Activated CD4-positive, CD25-positive, alpha-beta regulatory T cell treated with anti-CD3 and anti-CD28 coated beads, Interleukin-2, amount 50 U/mL, for 16 hours (primary cell): ENCODE data around the gene SGMS1.

ENCODE experiments used
- DNase-seq: peaks from one replicate; pipeline ENCODE4 v3.0.0-alpha.2; 2020; ENCODE audit warnings: low read depth, low spot score

SGMS1 gene

DNA sequence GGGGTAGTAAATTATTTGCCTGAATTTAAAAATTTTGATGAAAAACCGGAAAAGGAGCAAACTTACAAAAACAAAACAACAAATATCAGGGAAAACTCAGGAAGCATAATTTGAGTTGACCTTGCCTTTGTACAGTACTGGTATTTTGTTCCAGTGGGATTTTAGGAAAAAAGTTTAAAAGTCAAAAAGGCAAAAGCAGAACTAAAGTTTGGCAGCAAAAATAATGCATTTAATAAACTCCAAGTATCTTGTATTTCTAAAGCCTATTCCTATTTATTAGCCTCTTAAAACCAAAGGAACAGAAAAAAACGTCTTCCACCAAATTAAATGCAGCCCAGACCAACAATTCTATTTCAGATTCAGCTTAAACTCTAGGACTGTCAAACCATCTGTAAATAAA is 281.8 kb downstream of the SGMS1 start:
- no peak for DNase-seq

DNA sequence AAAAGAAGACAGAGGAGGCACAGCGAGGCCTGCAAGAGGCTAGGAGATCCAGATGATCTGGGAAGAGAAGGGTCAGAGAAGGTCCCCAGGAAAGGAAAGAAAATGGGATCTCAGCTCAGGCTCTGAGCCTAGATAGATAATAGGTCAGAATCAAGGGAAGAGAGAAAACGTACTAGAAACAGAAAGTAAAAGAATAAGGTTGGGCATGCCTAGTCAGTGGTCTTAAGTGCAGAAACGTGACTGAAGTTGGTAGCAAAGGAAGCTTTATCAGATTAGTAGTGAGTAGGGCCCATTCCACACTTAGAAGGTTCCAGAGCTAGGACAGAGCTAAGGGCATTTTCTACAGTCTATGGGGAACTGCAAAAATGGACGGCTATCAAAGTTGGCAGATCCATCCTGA is 287.6 kb downstream of the SGMS1 start:
- no peak for DNase-seq

DNA sequence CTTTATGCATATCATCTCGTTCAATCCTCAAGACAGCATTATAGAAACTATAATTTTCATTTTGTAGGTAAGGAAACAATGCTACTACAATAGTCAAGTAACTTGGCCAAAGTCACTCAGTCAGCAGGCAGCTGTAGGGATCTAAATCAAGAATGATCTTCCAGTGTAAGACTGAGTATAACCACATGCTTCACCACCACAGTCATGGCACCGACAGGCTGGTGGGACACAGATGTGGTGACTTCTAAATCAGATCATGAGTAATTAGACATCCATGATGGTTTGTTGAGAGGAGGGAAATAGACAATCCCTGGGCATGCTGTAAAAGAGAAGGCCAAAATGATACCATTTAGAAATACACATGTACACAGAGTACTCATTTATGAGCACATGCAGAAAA is 288.4 kb downstream of the SGMS1 start:
- no peak for DNase-seq

DNA sequence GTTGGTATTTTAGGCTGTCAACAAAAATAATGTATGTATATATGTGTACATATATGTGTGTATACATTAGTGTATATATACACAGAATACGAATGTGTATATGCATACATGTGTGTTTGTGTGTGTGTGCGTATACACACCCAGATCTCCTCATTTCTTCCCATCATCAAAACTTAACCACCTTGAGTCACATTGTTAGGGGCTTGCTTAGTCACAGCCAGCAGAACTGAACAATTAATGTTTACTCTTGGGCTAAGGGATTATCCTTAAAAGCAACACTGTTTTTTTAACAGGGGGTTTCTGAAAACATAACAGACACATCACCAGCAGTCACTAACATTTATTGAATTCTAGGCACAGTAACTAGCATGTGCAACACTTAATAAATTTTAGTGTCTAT is 289.5 kb downstream of the SGMS1 start:
- no peak for DNase-seq

DNA sequence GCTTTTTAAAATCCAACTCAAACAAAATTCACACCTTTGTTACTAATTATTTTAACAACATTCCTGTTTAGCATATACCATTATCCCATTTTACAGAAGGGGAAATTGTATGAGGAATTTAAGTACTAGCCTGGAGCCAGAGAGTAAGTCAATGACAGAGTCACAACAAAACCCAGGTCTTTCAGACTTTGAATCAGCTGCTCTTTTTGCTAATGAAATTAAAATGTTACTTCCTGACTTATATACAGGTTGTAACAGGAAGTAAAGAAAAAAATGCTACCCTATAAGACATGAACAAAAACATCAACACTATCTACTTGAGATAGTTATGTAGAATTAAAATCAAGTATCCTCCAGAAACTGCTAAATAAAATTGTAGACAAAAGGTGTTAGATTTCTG is 289.9 kb downstream of the SGMS1 start:
- DNase-seq = no peak

DNA sequence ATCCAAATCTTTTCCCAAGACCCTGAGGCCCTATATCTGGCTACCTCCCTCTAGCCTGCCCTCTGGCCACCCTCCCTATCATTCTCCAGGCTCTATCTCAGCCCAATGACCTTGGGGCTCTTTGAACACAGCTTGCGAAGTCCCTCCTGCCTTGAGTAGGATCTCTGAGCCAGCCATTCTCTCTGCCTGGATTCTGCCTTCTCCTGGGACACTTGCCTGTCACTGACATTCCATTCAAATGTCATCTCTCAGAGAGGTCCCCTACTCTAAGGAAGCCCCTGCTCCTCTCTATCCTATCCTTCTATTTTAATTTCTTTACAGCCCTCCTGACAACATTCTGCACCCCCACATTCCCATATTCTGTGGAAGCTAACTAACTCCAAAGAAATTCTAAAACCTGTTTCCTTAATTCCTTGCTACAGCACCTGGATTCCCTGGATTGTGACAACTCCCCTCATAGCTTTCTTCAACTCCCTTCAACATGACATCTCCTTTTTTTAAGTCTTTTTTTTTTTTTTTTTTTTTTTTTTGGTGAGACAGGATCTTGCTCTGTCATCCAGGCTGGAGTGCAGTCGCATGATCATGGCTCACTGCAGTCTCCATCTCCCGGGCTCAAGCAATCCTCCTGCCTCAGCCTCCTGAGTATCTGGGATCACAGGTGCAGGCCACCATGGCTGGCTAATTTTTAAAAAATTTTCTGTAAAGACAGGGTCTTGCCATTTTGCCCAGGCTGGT is 291.5 kb downstream of the SGMS1 start:
- no peak for DNase-seq

DNA sequence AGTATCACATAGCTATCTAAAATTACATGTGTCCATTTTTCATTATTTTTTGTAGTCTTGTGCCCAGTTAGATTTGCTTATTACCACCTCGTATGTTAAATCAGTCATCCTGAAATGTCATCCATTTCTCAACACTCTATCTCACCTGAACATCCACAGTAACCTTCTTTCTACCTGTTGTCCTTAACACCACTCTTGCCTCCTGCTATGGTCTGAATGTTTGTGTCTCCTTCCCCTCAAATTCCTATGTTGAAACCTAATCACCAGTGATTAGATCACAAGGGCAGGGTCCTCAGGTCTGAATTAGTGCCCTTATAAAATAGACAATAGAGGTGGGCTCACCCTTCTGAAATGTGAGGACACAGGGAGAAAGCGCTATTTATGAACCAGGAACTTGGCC is 292.3 kb downstream of the SGMS1 start:
- DNase-seq = no peak

DNA sequence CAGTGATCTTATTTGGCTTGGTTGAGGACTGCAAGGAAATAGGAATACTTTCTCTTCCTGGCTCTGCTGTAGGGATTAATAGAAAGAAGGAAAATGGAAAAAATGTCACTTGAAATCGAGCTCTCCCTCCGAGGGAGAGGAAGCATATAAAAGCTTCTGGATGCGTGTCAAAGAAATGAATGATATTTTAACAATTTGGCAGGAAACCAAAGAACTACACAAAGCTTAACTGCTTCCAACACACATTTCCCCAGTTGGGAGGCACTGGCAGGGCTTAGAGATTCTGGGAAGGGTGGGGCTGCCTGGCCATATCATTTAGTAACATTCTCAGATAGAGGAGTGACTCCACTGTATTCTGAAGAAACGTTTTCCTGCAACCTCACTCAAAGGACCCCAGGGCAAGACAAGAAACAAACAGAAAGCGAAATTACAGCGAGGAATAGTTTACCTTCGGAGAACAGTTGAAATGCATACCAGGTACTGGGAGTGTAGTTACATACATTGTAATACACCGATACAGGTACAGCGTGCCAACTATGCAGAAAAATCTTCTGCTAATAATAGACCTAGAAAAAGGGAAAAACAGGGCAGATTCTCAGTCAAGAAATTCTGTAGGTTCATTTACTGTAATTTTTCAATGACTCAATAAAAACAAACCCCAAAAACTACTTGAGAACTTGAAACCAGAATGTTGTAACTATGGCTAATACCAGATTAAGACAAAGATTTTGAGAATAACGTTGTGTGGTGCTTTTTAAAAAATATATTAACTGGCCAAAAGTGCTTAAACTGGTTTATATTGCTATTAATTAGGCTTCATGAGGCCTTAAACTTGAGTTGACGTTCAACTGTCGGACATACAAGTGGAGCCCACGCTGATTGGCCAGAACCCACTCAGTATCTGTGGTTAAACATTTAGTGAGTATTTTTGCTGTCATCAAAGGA is 296.7 kb downstream of the SGMS1 start:
- DNase-seq = no peak

DNA sequence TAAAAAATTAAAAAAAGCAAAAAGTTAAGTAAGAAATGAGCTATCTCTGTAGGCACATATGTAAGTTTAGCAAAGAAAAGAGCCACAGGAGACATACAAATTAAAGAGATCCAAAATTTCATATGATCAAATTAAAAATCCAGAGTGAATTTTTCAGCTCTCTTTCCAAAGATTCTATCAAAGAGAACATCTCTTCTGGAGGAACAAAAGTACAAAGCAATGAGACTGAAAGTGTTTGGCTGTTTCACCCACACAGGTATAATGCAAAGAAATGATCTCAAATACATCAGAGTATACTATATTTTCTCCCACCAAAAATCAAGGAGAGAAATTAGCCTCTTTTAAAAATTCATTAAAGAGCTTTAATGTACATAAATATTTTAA is 297.6 kb downstream of the SGMS1 start:
- DNase-seq = no peak

DNA sequence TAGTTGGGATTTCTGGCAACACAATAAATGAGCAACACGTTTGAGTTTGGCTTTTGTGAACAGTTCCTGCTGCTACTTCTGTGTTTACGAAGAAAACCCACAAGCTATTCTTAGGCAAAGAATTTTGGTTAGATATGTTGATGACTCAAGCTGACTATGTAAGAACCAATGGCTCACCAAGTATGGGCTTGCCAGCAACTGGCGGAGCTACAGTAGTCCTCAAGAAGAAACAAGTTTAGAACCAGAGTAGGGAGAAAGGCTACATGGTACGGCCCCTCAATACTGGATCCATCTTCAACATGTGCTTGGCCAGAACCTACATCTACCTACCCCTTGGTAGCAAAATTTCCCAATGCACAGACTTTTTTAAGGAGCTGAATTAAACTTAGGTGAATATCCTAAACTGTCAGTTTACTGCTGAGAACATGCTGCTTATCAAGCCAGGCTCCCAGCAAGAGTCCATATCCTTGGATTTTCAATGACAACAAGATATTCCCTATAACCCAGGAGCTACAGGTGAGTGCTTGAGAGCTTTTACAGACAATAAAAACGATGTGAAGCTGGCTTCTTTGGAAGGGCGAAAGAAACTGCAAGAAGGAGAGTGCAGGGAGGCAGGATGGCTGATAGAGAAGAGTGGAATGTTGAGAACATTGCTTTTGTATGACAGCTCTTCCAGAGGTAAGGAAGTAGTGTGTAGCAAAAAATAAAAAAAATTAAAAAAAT is 298.1 kb downstream of the SGMS1 start:
- DNase-seq = no peak

DNA sequence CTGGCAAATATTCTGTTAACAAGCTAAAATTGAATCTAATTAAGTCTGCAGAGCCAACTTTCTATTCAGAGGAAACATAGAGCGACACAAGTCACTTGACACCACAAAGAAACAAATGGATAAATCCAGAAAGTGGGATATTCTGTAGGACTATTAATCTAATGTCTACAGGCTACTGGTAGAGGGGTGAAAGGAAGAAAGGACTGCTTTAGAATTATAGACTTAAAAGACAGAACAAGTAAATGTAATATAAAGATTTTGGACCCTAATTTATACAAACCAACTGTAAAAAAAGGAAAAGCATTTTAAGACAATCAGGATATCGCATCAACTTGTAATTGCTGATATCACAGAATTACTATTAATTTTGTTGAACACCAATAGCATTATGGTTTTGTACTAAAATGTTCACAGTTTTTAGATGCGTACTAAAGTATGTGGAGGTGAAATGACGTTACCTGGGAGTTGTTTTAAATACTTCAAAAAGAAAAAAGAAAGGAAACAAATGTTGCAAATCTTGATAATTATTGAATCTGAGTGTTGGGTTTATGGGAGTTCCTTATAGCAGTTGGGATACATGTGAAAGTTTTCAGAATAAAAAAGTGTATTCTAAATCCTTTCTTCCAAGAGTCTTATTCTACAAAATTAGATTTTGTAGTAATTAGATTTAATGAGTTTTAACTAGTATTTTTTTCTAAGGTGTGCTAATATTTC is 298.9 kb downstream of the SGMS1 start:
- DNase-seq = no peak

DNA sequence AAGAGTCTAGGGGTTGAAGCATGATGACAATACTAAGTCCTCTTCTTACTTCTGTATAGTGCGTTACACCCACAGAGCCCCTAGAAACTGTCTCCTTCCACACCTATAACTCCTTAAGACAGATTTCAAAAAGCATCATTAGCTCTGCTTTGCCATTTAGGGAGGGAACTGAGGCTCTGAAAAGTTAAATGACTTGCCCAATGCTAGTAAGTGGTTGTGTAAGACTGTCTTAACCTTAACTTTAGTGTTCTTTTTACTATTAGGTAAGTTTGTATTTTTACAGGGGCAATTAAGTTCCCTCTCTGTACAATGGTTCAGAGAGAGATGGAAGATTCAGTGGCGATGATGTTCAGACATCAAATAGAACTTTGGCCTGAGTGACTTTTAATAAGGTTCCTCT is 299.7 kb downstream of the SGMS1 start:
- no peak for DNase-seq

DNA sequence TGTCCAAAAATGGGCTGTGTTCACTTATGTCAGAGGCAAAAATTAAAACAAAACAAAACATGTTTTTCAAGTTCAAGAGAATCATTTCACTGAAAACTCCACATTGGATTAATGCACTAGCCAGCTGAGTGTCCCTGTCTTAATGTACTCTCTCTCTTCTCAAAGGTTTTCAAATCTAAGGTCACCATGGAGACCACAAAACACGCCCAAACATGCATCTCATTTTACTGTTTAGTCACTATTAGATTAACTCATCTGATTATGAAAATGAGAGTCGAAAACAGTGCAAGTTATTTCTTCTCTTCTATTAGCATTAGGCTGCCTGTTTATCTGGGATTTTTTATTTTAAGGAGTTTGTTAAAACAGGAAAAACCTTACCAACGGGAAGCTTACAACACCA is 301.7 kb downstream of the SGMS1 start:
- peak; percentile 6 for DNase-seq

DNA sequence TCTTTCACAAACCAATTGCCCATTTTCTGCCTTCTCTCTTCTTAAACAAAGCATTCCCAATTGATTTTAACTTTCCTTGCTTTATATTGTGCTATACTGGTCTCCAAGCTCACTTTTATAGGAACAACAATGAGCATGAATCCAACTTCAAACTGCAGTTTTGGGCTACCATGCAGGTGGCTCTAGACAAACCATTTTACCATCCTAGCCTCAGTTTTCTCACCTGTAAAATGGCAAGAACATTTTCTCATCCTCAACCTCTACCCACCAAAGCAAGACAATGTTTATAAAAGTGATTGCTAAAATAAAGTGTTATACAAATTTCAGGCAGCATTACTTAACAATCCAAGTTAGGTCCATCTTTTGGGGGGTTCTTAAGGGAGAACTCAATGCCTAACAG is 305.6 kb downstream of the SGMS1 start:
- DNase-seq = no peak

DNA sequence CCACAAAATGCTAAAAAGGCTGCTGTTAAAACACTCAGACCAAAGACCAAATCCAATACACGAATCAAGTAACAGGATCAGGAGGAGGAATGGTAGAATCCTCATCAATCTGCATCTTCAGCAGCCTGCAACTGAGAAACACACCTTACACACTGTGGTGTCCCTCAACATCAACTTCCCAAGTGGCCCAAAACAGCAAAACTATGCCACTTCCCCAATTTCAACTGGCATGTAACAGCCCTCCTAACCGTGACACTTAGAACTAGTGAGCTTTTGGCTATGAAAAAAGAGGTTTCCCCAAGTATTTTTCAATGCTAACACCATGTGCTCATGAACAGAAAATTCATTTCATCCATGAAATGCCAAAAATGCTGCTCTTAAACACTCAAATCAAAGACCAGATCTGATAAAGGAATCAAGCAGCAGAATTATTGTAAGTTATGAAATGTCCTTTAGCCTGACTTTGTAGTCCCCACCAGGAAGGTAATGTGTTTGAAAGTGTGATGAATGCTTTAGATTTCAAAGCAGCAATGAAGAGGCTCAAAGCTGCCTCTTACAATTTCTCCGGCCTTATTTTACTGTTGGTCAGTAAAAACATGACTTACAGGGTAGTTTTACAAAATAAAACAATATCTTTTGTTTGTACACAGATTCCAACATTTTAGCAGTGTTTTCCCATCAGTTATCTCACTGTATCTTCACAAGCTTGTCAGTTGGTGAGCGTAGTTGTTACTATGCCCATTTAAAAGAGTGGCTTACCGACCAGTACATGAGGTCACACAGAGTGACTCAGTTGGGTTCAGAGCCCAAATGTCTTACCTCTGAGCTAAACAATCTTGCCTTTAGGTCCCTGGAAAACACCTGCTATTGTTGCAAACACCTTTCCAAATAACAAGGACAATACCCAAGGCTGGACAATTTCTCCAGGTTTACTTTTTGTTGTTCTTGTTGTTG is 306.8 kb downstream of the SGMS1 start:
- DNase-seq = no peak

DNA sequence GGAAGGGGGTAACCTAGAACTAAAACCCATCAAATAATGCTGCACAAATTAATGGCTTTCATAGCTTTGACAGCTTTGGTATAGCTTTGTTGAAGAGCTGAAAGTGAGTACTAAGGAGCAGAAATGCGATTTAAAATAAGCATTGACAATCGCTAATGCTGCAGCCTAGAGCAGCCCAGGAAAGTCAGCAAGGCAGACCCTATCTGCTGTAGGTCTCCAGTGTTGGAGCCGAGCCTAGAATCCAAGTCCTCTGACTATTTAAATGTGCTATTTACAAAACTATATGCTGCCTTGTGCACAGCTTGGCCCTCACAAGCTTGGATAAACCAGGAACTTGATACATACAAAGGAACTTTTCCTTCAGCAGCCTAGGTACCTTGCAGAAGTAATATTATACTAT is 307.6 kb downstream of the SGMS1 start:
- no peak for DNase-seq

DNA sequence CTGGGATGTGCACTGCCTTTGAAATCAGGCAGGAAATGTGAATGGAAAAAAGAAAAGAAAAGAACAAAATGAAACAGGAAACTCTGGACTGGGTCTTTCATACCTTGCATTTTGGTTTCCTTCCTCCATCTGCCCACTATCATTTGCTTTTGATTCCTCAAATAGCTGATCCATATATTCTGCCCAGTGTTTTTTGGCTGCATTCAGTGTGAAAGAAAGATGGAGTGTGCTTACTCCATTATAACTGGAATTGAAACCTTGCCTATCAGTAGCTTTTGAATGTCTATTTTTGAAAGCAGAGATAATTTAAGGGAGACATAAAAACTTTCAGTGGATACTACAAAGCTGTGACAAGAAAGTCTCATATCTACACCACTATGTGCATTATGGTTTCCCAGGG is 308.3 kb downstream of the SGMS1 start:
- no peak for DNase-seq

DNA sequence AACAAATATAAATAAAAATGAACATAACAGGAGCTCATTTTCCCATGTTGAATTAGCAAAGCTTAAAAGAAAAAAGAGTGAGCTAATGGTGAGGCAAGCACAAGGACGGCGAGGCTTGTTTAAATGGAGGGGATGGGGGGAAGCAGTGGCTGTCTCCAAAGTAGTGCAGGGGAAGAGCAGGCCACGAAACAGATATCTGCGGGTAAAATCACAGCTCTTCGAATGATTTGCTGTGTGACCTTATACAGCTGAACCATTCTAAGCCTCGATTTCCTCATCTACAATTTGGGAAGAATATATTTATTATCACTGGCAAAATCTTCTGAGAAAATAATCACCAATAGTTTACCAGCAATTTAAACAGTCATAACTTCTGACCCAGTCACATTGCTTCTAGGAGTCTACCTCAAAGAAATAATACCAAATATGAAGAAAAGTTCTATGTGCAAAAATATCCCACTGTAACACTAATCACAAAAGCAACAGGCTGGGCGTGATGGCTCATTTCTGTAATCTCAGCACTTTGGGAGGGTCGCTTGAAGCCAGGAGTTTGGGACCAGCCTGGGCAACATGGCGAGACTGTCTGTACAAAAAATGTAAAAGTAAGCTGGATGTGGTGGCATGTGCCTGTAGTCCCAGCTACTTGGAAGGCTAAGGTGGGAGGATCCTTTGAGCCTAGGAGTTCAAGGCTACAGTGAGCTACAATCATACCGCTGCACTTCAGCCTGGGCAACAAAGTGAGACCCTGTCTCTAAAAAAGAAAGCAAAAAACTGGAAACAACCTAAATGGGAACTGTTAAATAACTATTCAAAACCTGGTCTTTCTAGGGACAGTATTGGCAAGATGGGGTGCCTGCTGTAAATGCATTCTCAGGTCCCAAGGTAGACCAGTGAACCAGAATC is 309.3 kb downstream of the SGMS1 start:
- DNase-seq = no peak
